Breast epithelium (tissue), 4 donors: ENCODE results near the gene MINDY2. TPM values are rescaled to one million over a fixed set of nuclear protein-coding genes. Genes with fewer than 3 reads are reported as not detected.

ENCODE experiments used
- DNase-seq, 2 donors: peaks; one replicate each; pipeline ENCODE4 v3.0.0-alpha.2; 2019; ENCODE audit warnings: low spot score in 2 of 2
- H3K27ac ChIP-seq, 2 donors: fragments of 200-600 bp; sonication (generic) in 1 of 2; one replicate each; pipeline ENCODE4 v1.5.1; 2016 to 2019; ENCODE audit warnings: mild to moderate bottlenecking in 1 of 2
- H3K27me3 ChIP-seq, 2 donors: fragments of 200-600 bp; sonication (generic) in 1 of 2; one replicate each; pipeline versions ENCODE4 v1.5.1 to v1.6.0; 2017 to 2019; ENCODE audit warnings: control low read depth in 1 of 2, mild to moderate bottlenecking in 1 of 2
- H3K36me3 ChIP-seq: fragments of 200-600 bp; one replicate; pipeline ENCODE4 v1.5.1; 2019
- H3K4me1 ChIP-seq, 2 donors: fragments of 200-600 bp; sonication (generic); one replicate each; pipeline ENCODE4 v1.5.1; 2016 to 2019; ENCODE audit warnings: control low read depth in 1 of 2
- H3K4me3 ChIP-seq, 3 donors: fragments of 200-600 bp; sonication (generic); 1 replicate in 2 of 3; 2 replicates in 1 of 3; pipeline ENCODE4 v1.5.1; 2016 to 2019; ENCODE audit warnings: mild to moderate bottlenecking in 3 of 3, moderate library complexity in 2 of 3
- H3K9me3 ChIP-seq, 2 donors: fragments of 200-600 bp; sonication (generic) in 1 of 2; one replicate each; pipeline ENCODE4 v1.5.1; 2016 to 2019; ENCODE audit warnings: control low read depth in 1 of 2
- POLR2A ChIP-seq: fragments of 450-650 bp; IDR thresholded peaks from one replicate; pipeline ENCODE4 v1.6.1; 2016; ENCODE audit warnings: antibody characterized with exemption, mild to moderate bottlenecking, moderate library complexity
- POLR2AphosphoS5 ChIP-seq, 3 donors: sonication (generic); formaldehyde crosslinking; IDR thresholded peaks; one replicate each; pipeline ENCODE4 v1.6.1; 2017; ENCODE audit warnings: antibody characterized with exemption in 3 of 3
- intact Hi-C: fragments of 100-400 bp; cut with DNase I; formaldehyde crosslinking; loops from one replicate; pipeline ENCODE4 v1.15.1; 2023; ENCODE audit warnings: low total_unique reads
- total RNA-seq, 3 donors: library from RNA; depleted of rRNA; stranded (reverse); fragments of >200 nt; gene quantifications; one replicate each; pipeline ENCODE4 v1.1.0, GENCODE V29; 2016
- TF ChIP-seq, protein P1 (sequence below), 3 donors: fragments of 450-650 bp; IDR thresholded peaks; one replicate each; pipeline ENCODE4 v1.5.1; 2016 to 2017; ENCODE audit warnings: antibody characterized with exemption in 3 of 3, mild to moderate bottlenecking in 3 of 3, moderate library complexity in 3 of 3

Gene MINDY2
- total RNA-seq, 3 donors from 2014 or later = 11.8 to 22.5 (median 17.7) TPM

DNA sequence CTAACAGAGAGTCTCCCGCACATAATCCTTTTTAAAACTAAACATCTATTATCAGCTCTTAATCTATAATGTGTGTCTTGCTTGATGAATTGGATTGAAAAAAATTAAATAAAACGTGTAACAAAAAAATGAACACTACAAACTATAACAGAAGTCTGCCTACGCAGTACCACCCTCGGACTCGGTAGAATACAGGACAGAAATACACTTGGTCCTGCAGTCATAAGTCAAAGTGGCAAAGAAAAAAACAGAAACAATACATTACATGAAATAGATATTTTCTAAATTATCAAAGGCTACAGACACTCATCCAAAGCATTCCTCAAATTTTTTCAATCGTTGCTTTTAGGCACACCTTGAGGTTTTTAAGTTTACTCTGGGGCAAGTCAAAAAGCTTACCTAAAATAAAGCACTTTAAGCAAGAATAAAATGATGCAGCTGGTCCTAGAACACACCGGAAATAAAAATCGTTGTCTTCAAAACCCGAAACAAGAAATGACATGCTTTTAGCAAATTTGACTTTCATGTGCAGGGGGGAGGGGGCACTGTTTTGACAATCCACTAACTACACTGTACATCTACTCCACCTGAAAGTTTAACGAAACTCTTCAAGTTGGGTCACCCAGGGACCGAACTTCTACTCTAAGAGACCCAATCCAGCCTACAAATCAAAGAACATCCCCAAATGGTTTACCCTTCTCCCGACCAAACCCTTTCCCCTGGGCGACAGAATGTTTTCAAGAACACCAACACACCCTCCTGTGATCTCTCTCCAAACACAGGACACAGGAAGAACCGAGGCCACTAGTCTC lies 22.9 kb upstream of the MINDY2 start:
- H3K27ac ChIP-seq = peak overlapping the region; percentile 97 to 98
- TF ChIP-seq POLR2A (no peak), POLR2AphosphoS5 (IDR thresholded peaks at IDR 0.05) (no peak)
- TF ChIP-seq, protein P1, sequence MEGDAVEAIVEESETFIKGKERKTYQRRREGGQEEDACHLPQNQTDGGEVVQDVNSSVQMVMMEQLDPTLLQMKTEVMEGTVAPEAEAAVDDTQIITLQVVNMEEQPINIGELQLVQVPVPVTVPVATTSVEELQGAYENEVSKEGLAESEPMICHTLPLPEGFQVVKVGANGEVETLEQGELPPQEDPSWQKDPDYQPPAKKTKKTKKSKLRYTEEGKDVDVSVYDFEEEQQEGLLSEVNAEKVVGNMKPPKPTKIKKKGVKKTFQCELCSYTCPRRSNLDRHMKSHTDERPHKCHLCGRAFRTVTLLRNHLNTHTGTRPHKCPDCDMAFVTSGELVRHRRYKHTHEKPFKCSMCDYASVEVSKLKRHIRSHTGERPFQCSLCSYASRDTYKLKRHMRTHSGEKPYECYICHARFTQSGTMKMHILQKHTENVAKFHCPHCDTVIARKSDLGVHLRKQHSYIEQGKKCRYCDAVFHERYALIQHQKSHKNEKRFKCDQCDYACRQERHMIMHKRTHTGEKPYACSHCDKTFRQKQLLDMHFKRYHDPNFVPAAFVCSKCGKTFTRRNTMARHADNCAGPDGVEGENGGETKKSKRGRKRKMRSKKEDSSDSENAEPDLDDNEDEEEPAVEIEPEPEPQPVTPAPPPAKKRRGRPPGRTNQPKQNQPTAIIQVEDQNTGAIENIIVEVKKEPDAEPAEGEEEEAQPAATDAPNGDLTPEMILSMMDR (IDR thresholded peaks at IDR 0.05) = peak in 1 of 3 donors; percentile 4
- no peaks in the 10 kb centered on the region for H3K9me3 ChIP-seq
- intact Hi-C loops = no loop called here
- no peaks in the 10 kb centered on the region for H3K27me3 ChIP-seq
- H3K4me1 ChIP-seq = peaks cover 0 to 7% of the 10 kb centered on the region in 2 donors
- DNase-seq = no peak
- H3K36me3 ChIP-seq = no peaks in the 10 kb centered on the region
- peak overlapping the region; percentile 73 to 98 (median 80) for H3K4me3 ChIP-seq

- peak overlapping the region; percentile 97 to 98 for H3K27ac ChIP-seq
- intact Hi-C loops = no loop called here
- peak in 1 of 2 donors; percentile 56 for DNase-seq
- H3K4me3 ChIP-seq = peak overlapping the region; percentile 73 to 98 (median 80)
- H3K36me3 ChIP-seq = no peaks in the 10 kb centered on the region
- no peaks in the 10 kb centered on the region for H3K9me3 ChIP-seq
- no peaks in the 10 kb centered on the region for H3K27me3 ChIP-seq
- H3K4me1 ChIP-seq = peaks cover 0 to 7% of the 10 kb centered on the region in 2 donors
- TF ChIP-seq POLR2A (no peak), POLR2AphosphoS5 (IDR thresholded peaks at IDR 0.05) (peak in 1 of 3 donors; percentile 12)
- TF ChIP-seq, protein P1 (IDR thresholded peaks at IDR 0.05) = no peak
These were observed 22.1 kb upstream of the MINDY2 start for GRCh38 chr15:58748852-58749531.

DNA sequence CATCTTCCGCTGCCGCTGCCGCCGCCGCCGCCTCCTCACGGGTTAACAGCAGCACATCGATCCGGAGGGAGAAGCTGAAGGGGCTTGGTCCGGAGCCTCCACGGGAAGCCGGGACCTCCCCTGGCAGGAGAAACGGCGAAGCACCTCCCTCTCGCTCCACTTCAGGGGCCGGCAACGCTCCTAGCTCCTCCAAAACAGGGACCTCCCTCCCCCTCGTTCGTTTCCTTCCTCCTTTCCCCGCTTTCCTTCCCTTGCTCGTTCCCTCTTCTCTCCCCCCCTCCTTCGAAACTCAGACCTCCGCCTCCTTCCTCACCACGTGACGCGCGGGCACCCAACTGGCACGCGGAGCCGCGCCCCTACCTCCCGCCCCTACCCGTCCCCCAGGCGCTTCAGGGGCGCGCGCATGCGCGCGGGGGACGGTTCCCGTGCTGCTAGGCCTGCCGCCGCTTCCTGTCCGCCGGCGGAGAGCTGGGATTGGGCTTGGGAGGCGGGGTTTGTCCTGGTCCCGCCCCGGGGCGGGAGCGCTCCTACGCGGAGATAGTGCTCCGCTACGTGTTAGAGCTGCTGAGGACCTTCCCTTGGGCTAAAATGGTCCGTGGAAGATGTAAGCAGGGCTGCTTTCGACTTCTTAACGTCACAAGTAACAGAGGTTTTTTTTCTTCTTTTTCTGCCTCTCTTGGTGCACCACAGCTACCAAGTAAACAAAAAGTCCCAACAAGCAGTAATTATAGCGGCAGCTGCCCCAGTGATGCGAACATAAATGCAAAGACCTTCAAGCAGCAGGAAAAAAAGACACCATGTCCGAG lies 21.4 kb upstream of the MINDY2 start, which contains the start of gene ADAM10:
TSS of gene ADAM10 (minus strand) at position 176 of the 806 bp plus-strand sequence. CDS start at position 3, 173 bp downstream.
- DNase-seq = peak; percentile 97 to 98
- intact Hi-C loops = no loop called here
- H3K36me3 ChIP-seq = no peaks in the 10 kb centered on the region
- peak within 1 kb of the TSS; percentile 73 to 98 (median 80) for H3K4me3 ChIP-seq
- H3K27me3 ChIP-seq = no peaks in the 10 kb centered on the region
- H3K27ac ChIP-seq = peak within 1 kb of the TSS; percentile 97 to 98
- peak; percentile 66 to 81 (median 70) for TF ChIP-seq POLR2AphosphoS5 (IDR thresholded peaks at IDR 0.05)
- TF ChIP-seq, protein P1 (IDR thresholded peaks at IDR 0.05) = no peak
- peak; percentile 36 for TF ChIP-seq POLR2A
- peaks cover 0 to 7% of the 10 kb centered on the region in 2 donors for H3K4me1 ChIP-seq
- no peaks in the 10 kb centered on the region for H3K9me3 ChIP-seq

- Histone ChIP-seq H3K27me3 (no peaks in the 10 kb centered on the region), H3K27ac (no peak overlapping the region), H3K4me1 (no peaks in the 10 kb centered on the region), H3K9me3 (no peaks in the 10 kb centered on the region), H3K4me3 (no peak overlapping the region), H3K36me3 (no peaks in the 10 kb centered on the region)
- intact Hi-C loops = no loop called here
- TF ChIP-seq POLR2AphosphoS5 (IDR thresholded peaks at IDR 0.05) (no peak), POLR2A (no peak)
- TF ChIP-seq, protein P1 (IDR thresholded peaks at IDR 0.05) = no peak
- no peak for DNase-seq
These were observed 18.4 kb upstream of the MINDY2 start for GRCh38 chr15:58752716-58753115.
